B cell (primary cell): ENCODE data around the gene PLPP3.

Experiments
- EZH2 ChIP-seq: IDR thresholded peaks from 2 replicates; pipeline ENCODE4 v1.6.1; 2012; ENCODE audit warnings: borderline replicate concordance, low read depth, mild to moderate bottlenecking, moderate library complexity, low read length; ENCODE audit not compliant: insufficient read depth, poor library complexity, severe bottlenecking
- TF ChIP-seq, protein P1 (sequence below): fragments of 200-600 bp; IDR thresholded peaks from one replicate; pipeline ENCODE4 v1.8.0; 2022; ENCODE audit warnings: antibody characterized with exemption, mild to moderate bottlenecking

DNA sequence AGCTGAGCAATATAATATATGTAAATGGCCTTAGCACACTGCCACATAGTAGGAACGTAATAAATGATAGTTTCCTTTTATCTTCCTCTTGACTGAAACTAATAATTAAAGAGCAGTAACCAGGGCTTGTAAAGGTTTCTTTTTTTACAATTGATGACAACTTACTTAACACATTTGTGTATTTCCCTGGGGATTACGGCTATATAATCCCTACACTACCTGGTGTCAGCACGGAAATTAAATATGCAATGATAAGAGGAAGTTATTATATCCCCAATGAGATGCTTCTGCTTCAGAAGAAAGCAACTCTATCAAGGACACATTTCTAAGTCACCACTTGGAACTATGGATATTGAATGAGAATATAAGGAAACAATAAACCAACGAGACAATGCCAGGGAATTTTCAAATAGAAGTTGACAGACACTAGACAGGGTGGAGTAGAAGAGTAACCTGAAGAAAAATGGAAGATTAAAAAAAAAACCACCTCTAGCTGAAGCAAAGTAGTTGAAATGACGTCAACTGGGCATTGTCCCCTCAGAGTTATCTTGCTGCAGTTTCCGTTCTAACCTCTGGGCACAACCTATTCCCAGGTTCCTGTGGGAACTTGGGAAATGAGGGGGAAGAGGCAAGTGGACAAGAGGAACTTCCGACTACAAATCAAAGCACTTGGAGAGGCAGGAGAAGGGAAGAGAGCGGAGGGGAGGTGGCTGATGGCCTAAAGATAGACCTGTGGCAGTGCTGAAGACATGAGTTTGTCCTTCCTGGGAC, 66.5 kb downstream of the PLPP3 start:
- TF ChIP-seq, protein P1, sequence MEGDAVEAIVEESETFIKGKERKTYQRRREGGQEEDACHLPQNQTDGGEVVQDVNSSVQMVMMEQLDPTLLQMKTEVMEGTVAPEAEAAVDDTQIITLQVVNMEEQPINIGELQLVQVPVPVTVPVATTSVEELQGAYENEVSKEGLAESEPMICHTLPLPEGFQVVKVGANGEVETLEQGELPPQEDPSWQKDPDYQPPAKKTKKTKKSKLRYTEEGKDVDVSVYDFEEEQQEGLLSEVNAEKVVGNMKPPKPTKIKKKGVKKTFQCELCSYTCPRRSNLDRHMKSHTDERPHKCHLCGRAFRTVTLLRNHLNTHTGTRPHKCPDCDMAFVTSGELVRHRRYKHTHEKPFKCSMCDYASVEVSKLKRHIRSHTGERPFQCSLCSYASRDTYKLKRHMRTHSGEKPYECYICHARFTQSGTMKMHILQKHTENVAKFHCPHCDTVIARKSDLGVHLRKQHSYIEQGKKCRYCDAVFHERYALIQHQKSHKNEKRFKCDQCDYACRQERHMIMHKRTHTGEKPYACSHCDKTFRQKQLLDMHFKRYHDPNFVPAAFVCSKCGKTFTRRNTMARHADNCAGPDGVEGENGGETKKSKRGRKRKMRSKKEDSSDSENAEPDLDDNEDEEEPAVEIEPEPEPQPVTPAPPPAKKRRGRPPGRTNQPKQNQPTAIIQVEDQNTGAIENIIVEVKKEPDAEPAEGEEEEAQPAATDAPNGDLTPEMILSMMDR = no peak
- no peak for TF ChIP-seq EZH2
